GM20000 (cell line): ENCODE data around the gene GSK3A.

Source experiments
- DNase-seq: peaks from one replicate; pipeline ENCODE4 v3.0.0; 2012; ENCODE audit warnings: low spot score
- TF ChIP-seq, protein P1 (sequence below): IDR thresholded peaks from 2 replicates; pipeline ENCODE4 v1.5.1; 2012; ENCODE audit warnings: mild to moderate bottlenecking, control low read depth; ENCODE audit errors: extremely low read depth, missing control alignments

Gene GSK3A

GRCh38 chr19:42275517-42275916, 33.1 kb upstream of the GSK3A start:
- no peak for DNase-seq
- TF ChIP-seq, protein P1, sequence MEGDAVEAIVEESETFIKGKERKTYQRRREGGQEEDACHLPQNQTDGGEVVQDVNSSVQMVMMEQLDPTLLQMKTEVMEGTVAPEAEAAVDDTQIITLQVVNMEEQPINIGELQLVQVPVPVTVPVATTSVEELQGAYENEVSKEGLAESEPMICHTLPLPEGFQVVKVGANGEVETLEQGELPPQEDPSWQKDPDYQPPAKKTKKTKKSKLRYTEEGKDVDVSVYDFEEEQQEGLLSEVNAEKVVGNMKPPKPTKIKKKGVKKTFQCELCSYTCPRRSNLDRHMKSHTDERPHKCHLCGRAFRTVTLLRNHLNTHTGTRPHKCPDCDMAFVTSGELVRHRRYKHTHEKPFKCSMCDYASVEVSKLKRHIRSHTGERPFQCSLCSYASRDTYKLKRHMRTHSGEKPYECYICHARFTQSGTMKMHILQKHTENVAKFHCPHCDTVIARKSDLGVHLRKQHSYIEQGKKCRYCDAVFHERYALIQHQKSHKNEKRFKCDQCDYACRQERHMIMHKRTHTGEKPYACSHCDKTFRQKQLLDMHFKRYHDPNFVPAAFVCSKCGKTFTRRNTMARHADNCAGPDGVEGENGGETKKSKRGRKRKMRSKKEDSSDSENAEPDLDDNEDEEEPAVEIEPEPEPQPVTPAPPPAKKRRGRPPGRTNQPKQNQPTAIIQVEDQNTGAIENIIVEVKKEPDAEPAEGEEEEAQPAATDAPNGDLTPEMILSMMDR: no peak

DNA sequence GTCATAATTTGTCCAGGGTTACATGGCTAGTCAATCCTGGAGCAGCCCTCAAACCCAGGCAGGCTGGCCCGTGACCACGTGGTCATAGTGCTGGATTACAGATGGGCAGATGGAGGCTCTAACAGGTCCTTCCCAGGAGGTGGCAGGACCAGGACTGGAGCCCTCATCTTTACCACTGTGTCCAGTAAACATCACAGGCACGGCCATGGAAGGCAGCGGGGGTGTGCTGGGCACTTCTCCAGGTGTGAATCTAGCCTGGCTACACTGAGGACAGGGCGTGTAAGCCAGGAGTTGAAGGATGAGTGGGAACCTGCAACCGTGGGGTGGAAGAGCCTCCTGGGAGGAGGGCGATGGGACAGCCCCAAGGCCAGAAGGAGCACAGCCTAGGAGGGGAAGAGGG, 32.7 kb upstream of the GSK3A start:
- TF ChIP-seq, protein P1: no peak
- DNase-seq: no peak

- DNase-seq: no peak
- TF ChIP-seq, protein P1: no peak
Observed at GRCh38 chr19:42274065-42274682, 31.8 kb upstream of the GSK3A start.

GRCh38 chr19:42273407-42274064, 31.1 kb upstream of the GSK3A start:
- TF ChIP-seq, protein P1: no peak
- no peak for DNase-seq

- no peak for DNase-seq
- TF ChIP-seq, protein P1: no peak
Observed at GRCh38 chr19:42272989-42273406, 30.6 kb upstream of the GSK3A start.

DNA sequence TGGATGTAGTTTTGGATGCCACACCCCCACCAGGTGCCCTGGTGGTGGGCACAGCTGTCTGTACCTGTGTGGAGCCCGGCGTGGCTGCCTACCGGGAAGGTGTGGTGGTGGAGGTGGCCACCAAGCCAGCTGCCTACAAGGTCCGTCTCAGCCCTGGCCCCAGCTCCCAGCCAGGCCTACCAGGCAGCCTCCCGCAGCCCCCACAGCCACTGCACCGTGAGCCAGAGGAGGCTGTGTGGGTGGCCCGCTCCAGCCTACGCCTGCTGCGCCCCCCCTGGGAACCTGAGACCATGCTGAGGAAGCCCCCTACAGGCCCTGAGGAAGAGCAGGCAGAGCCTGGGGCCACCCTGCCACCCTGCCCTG, 30.1 kb upstream of the GSK3A start:
- DNase-seq: no peak
- TF ChIP-seq, protein P1: no peak

GRCh38 chr19:42271861-42272534, 29.6 kb upstream of the GSK3A start:
- TF ChIP-seq, protein P1: no peak
- DNase-seq: no peak
